ENCODE data around the gene ZNRF1. TPM values are rescaled to one million over a fixed set of nuclear protein-coding genes. Genes with fewer than 3 reads are reported as not detected.

Gene ZNRF1
- total and polyA plus RNA-seq, 10 of the 15 experiments (the other 5 are each of a cell fraction or from before 2014, with no cell fraction given): 5.8 to 25.9 (median 14.3) TPM

DNA sequence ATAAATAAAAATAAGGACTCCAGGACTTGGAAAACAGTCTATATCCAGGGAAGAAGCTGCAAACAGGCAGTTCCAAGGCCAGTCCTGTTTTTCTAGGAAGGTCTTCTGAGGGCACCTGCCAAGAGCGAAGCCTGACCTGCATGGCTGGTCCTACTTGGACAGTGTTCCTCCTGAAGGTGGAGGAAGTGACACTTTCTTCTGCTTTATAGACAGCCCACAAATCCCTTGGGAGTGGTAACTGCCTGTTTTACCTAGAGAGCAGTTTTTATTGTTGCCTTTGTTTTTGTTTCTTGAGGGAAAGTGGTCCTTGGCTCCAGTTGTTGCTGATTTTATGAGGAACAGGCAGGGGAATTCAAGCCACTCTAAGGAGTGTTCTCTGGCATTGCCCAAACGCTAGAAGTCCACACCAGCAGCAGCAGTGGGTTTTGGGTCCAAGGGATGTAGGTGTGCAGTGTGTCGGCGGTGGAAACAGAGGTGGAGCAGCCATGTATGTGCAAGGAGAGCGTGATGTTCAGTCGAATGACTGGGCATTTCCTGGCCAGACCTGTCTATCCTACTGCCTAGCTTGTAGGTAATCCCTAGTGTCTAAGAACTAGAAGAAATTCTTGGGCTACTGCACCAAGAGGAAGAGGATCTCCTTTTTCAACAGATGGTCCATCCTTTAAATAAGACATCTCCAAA is 82.5 kb downstream of the ZNRF1 start (continued):
- TF ChIP-seq, protein P1, sequence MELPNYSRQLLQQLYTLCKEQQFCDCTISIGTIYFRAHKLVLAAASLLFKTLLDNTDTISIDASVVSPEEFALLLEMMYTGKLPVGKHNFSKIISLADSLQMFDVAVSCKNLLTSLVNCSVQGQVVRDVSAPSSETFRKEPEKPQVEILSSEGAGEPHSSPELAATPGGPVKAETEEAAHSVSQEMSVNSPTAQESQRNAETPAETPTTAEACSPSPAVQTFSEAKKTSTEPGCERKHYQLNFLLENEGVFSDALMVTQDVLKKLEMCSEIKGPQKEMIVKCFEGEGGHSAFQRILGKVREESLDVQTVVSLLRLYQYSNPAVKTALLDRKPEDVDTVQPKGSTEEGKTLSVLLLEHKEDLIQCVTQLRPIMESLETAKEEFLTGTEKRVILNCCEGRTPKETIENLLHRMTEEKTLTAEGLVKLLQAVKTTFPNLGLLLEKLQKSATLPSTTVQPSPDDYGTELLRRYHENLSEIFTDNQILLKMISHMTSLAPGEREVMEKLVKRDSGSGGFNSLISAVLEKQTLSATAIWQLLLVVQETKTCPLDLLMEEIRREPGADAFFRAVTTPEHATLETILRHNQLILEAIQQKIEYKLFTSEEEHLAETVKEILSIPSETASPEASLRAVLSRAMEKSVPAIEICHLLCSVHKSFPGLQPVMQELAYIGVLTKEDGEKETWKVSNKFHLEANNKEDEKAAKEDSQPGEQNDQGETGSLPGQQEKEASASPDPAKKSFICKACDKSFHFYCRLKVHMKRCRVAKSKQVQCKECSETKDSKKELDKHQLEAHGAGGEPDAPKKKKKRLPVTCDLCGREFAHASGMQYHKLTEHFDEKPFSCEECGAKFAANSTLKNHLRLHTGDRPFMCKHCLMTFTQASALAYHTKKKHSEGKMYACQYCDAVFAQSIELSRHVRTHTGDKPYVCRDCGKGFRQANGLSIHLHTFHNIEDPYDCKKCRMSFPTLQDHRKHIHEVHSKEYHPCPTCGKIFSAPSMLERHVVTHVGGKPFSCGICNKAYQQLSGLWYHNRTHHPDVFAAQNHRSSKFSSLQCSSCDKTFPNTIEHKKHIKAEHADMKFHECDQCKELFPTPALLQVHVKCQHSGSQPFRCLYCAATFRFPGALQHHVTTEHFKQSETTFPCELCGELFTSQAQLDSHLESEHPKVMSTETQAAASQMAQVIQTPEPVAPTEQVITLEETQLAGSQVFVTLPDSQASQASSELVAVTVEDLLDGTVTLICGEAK (IDR thresholded peaks at IDR 0.05; ENCODE audit: borderline replicate concordance): no peak
- TF ChIP-seq IKZF2 (IDR thresholded peaks at IDR 0.05): 0 out of 4 replicates have a peak, but pooled peaks of 1 of the 2 experiments have one; percentile 15

DNA sequence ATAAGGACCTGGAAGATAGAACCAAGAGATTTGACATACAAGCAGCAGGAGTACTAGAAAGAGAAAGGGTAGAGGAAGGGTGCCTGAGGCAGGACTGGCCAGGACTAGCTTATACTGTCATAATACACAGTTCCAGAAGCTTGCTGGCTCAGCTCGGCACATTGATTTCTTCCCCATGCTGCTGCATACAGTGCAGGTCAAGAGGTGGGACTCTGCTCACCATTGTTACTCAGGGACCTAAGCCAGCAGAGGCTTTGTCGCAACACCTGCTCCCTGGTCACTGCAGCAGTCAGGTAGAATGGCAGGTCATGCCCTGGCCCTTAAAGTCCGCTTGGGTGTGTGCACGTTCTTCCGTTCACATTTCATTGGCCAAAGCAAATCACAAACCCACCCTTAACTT is 85.0 kb downstream of the ZNRF1 start:
- 99% methylated on average over 5 of the region's 5 CpGs for WGBS (ENCODE audit: insufficient coverage, insufficient replicate concordance, low lambda C conversion rate, missing lambda C conversion rate)
- no TSS peak for BruUV-seq (replicated peaks)
- in situ Hi-C loops (cut with MboI): no loop called here
- H3K4me1 ChIP-seq (ENCODE audit: control insufficient read depth, insufficient read depth, low read length): peaks cover 12% of the 10 kb centered on the region
- H2AFZ ChIP-seq (ENCODE audit: control insufficient read depth, low read depth, low read length): no peak overlapping the region
- RAD21 ChIA-PET (ENCODE audit: unreplicated experiment): no interaction called here
- no peak overlapping the region for H3K4me3 ChIP-seq
- no peak overlapping the region for H3K27ac ChIP-seq (ENCODE audit: control insufficient read depth, insufficient read depth)
- H3K9ac ChIP-seq (ENCODE audit: control insufficient read depth, insufficient read depth, low read length): no peak overlapping the region
- H3K36me3 ChIP-seq (ENCODE audit: control insufficient read depth in 2 of 2, insufficient read depth in 2 of 2, low read length in 1 of 2): peaks cover 0 to 1% of the 10 kb centered on the region in 2 experiments; a peak in 1 of 4 replicates
- CTCF ChIA-PET: interaction anchor here (0.6 to 1.3 kb wide), 2 partner anchors 23 to 219 kb away, joined by 3 to 4 read pairs; no protein-coding TSS in a partner anchor
- no peaks in the 10 kb centered on the region for H3K9me3 ChIP-seq (replicated peaks; ENCODE audit: control insufficient read depth, insufficient read depth, low read length)
- POLR2A ChIA-PET: no interaction called here
- no peak for DNase-seq (ENCODE audit: low read depth, low spot score)
- no peaks in the 10 kb centered on the region; the same call in 1 of the 2 replicates for H4K20me1 ChIP-seq (ENCODE audit: control insufficient read depth, insufficient read depth)
- H3K4me2 ChIP-seq (ENCODE audit: control insufficient read depth, insufficient read depth): no peak overlapping the region
- SMC1A ChIA-PET (ENCODE audit: uncharacterized antibody, unreplicated experiment): interaction anchor here (2.3 kb wide), 1 partner anchor 72 kb away, joined by 7 read pairs; no protein-coding TSS in a partner anchor
- no peak for FAIRE-seq
- no peak for ATAC-seq
- no peaks in the 10 kb centered on the region; the same call in 1 of the 2 replicates for H3K79me2 ChIP-seq (ENCODE audit: control insufficient read depth, insufficient read depth, low read length)
- H3K27me3 ChIP-seq (replicated peaks in 1 of 2; ENCODE audit: control insufficient read depth in 2 of 2, insufficient read depth in 2 of 2, low read length in 1 of 2): no peaks in the 10 kb centered on the region
- intact Hi-C loops (cut with micrococcal nuclease; ENCODE audit: unreplicated experiment): no loop called here
- TF ChIP-seq CBX3 (IDR thresholded peaks at IDR 0.05; ENCODE audit: borderline replicate concordance, low read depth) (no peak), TCF12 (IDR thresholded peaks at IDR 0.05; ENCODE audit: low read depth, low read length) (no peak), ZZZ3 (IDR thresholded peaks at IDR 0.05; ENCODE audit: control insufficient read depth, insufficient read length, low read depth) (no peak), YY1 (IDR thresholded peaks at IDR 0.05; ENCODE audit: low read depth, low read length) (no peak), SUZ12 (IDR thresholded peaks at IDR 0.05; ENCODE audit: unreplicated experiment) (no peak), BRCA1 (IDR thresholded peaks at IDR 0.05; ENCODE audit: low read depth, low read length) (no peak), CHD2 (IDR thresholded peaks at IDR 0.05; ENCODE audit: borderline replicate concordance, low read depth, low read length) (no peak), ZNF217 (IDR thresholded peaks at IDR 0.05) (no peak)
- TF ChIP-seq, protein P1 (IDR thresholded peaks at IDR 0.05; ENCODE audit: borderline replicate concordance): no peak
- TF ChIP-seq, protein P2, sequence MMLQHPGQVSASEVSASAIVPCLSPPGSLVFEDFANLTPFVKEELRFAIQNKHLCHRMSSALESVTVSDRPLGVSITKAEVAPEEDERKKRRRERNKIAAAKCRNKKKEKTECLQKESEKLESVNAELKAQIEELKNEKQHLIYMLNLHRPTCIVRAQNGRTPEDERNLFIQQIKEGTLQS (IDR thresholded peaks at IDR 0.05; ENCODE audit: borderline replicate concordance, extremely low read depth, low read depth, low read length): no peak

All from GM12878 (cell line).